SK-N-SH (cell line): ENCODE results near the gene FAM76A. TPM values are rescaled to one million over a fixed set of nuclear protein-coding genes. Genes with fewer than 3 reads are reported as not detected.

Source experiments
- CTCF ChIA-PET: fragments of 300-600, 350-600 bp; formaldehyde crosslinking; extraction: SDS; loops from one replicate; lab custom pipeline; 2021; lab: Yijun Ruan, JAX
- POLR2A ChIA-PET: fragments of 350-600 bp; sonication (Branson Sonifier 250); formaldehyde crosslinking; extraction: SDS; loops from one replicate; lab custom pipeline; 2020; ENCODE audit warnings: antibody characterized with exemption, inconsistent platforms; lab: Yijun Ruan, JAX
- DNase-seq: peaks from one replicate; pipeline ENCODE4 v3.0.0; 2012
- H2AFZ ChIP-seq: fragments of 200-600 bp; sonication (generic); 2 replicates; pipeline ENCODE4 v1.8.1; 2016; ENCODE audit warnings: antibody characterized with exemption, mild to moderate bottlenecking, low read depth
- H3F3A ChIP-seq: fragments of 200-600 bp; sonication (generic); replicated peaks from 2 replicates; pipeline ENCODE3; 2016; ENCODE audit warnings: antibody characterized with exemption, mild to moderate bottlenecking; ENCODE audit not compliant: insufficient read depth
- H3K27ac ChIP-seq, 2 experiments: fragments of 200-500 bp in 1 of 2; fragments of 200-600 bp in 1 of 2; sonication (Bioruptor generic) in 1 of 2; sonication (generic), shearing (Covaris generic) in 1 of 2; 2 replicates each; pipeline versions ENCODE4 v1.5.1 to v1.6.1; 2014 to 2016; ENCODE audit warnings: low read depth in 2 of 2, inconsistent platforms in 1 of 2, low read length in 1 of 2, mild to moderate bottlenecking in 1 of 2, mixed read lengths in 1 of 2
- H3K27me3 ChIP-seq: fragments of 200-600 bp; sonication (generic), shearing (Covaris generic); 2 replicates; pipeline ENCODE4 v1.6.1; 2016; ENCODE audit warnings: mixed run types; ENCODE audit not compliant: insufficient read depth
- H3K36me3 ChIP-seq, 2 experiments: fragments of 200-500 bp in 1 of 2; fragments of 200-600 bp in 1 of 2; sonication (Bioruptor generic) in 1 of 2; sonication (generic) in 1 of 2; replicated peaks in 1 of 2; 2 replicates each; pipeline versions ENCODE3 to v1.5.1; 2014 to 2016; ENCODE audit warnings: low read length in 1 of 2, mild to moderate bottlenecking in 1 of 2; ENCODE audit not compliant: insufficient read depth in 2 of 2, control insufficient read depth in 1 of 2
- H3K4me1 ChIP-seq, 2 experiments: fragments of 200-500 bp in 1 of 2; fragments of 200-600 bp in 1 of 2; sonication (Bioruptor generic) in 1 of 2; sonication (generic), shearing (Covaris generic) in 1 of 2; 2 replicates each; pipeline versions ENCODE4 v1.5.1 to v1.6.1; 2014 to 2016; ENCODE audit warnings: low read depth in 1 of 2, low read length in 1 of 2, mixed run types in 1 of 2; ENCODE audit not compliant: insufficient read depth in 2 of 2, control insufficient read depth in 1 of 2
- H3K4me2 ChIP-seq: fragments of 200-600 bp; sonication (generic), shearing (Covaris generic); 2 replicates; pipeline ENCODE4 v1.6.1; 2017; ENCODE audit warnings: mixed run types
- H3K4me3 ChIP-seq, 2 experiments: fragments of 200-500 bp in 1 of 2; fragments of 200-600 bp in 1 of 2; sonication (Bioruptor generic) in 1 of 2; sonication (generic), shearing (Covaris generic) in 1 of 2; 2 replicates each; pipeline versions ENCODE4 v1.5.1 to v1.8.1; 2014 to 2016; ENCODE audit warnings: low read depth in 2 of 2, inconsistent platforms in 1 of 2, low read length in 1 of 2, mild to moderate bottlenecking in 1 of 2, mixed read lengths in 1 of 2, moderate library complexity in 1 of 2
- H3K79me2 ChIP-seq: fragments of 200-600 bp; sonication (generic); 2 replicates; pipeline ENCODE4 v1.8.1; 2017; ENCODE audit warnings: mild to moderate bottlenecking; ENCODE audit not compliant: insufficient read depth
- H3K9ac ChIP-seq: fragments of 200-600 bp; sonication (generic); 2 replicates; pipeline ENCODE4 v1.6.1; 2017; ENCODE audit warnings: mixed run types
- H3K9me2 ChIP-seq: fragments of 200-600 bp; sonication (generic); 2 replicates; pipeline ENCODE4 v1.6.1; 2017; ENCODE audit warnings: mixed run types
- H3K9me3 ChIP-seq: fragments of 200-600 bp; sonication (generic); 2 replicates; pipeline ENCODE4 v1.6.1; 2017; ENCODE audit warnings: mixed run types, mild to moderate bottlenecking, moderate library complexity
- H4K20me1 ChIP-seq: fragments of 200-600 bp; sonication (generic); 2 replicates; pipeline ENCODE4 v1.6.1; 2017; ENCODE audit warnings: mild to moderate bottlenecking, mixed run types; ENCODE audit not compliant: insufficient read depth
- CTCF ChIP-seq: fragments of 200-600 bp; sonication (generic); IDR thresholded peaks from 2 replicates; pipeline ENCODE4 v1.6.1; 2017; ENCODE audit warnings: antibody characterized with exemption, mild to moderate bottlenecking, moderate library complexity
- ELF1 ChIP-seq: IDR thresholded peaks from 2 replicates; pipeline ENCODE4 v1.4.0; 2012
- FOXM1 ChIP-seq: IDR thresholded peaks from 2 replicates; pipeline ENCODE4 v1.4.0; 2012; ENCODE audit warnings: low read depth, mild to moderate bottlenecking
- GATA2 ChIP-seq: sonication (generic); formaldehyde crosslinking; IDR thresholded peaks from 2 replicates; pipeline ENCODE4 v1.5.0; 2020; ENCODE audit warnings: mild to moderate bottlenecking, missing genetic modification reagents
- JUND ChIP-seq: IDR thresholded peaks from 2 replicates; pipeline ENCODE4 v1.4.0; 2012
- MEF2A ChIP-seq: IDR thresholded peaks from 2 replicates; pipeline ENCODE4 v1.4.0; 2012; ENCODE audit warnings: low read depth, borderline replicate concordance
- PBX3 ChIP-seq: IDR thresholded peaks from 2 replicates; pipeline ENCODE4; 2012
- REST ChIP-seq: IDR thresholded peaks from 2 replicates; pipeline ENCODE4 v1.6.1; 2012; ENCODE audit warnings: mild to moderate bottlenecking, low read depth, low read length, moderate library complexity
- RXRA ChIP-seq: IDR thresholded peaks from 2 replicates; pipeline ENCODE4 v1.4.0; 2012; ENCODE audit warnings: low read depth, mild to moderate bottlenecking, borderline replicate concordance
- SMC3 ChIP-seq: IDR thresholded peaks from 2 replicates; pipeline ENCODE4 v1.6.1; 2012; ENCODE audit warnings: low read depth, low read length, improper control_type of control experiment
- WGBS: methylation state at CpG from one replicate; pipeline ENCODE4 v1.1.6; 2017; ENCODE audit warnings: low lambda C conversion rate; 5-methylcytosine and 5-hydroxymethylcytosine counted together
- polyA plus RNA-seq, 3 experiments: library from polyadenylated mRNA; depleted of rRNA; stranded (reverse); fragments of >200 nt; gene quantifications; 2 replicates each; pipeline ENCODE4 v1.2.3, GENCODE V29; 2012
- TF ChIP-seq, protein P1 (sequence below): IDR thresholded peaks from 2 replicates; pipeline ENCODE4 v1.4.0; 2012; ENCODE audit warnings: low read depth
- TF ChIP-seq, protein P2 (sequence below): fragments of 150-350 bp; IDR thresholded peaks from 2 replicates; pipeline ENCODE4 v1.6.1; 2016; ENCODE audit warnings: mild to moderate bottlenecking, low read depth, low read length
- TF ChIP-seq, protein P3 (sequence below): fragments of 150-350 bp; IDR thresholded peaks from 2 replicates; pipeline ENCODE4 v1.6.1; 2017; ENCODE audit warnings: antibody characterized with exemption, low read length, low read depth, borderline replicate concordance

FAM76A gene
- polyA plus RNA-seq, 1 of the 3 experiments (the other 2 are of a cell fraction): 2.9 TPM

GRCh38 chr1:27752360-27752759 lies 26.6 kb downstream of the FAM76A start:
- Histone ChIP-seq H4K20me1 (no peaks in the 10 kb centered on the region), H2AFZ (no peak overlapping the region), H3K4me2 (no peak overlapping the region), H3K9me3 (no peaks in the 10 kb centered on the region), H3K9ac (no peak overlapping the region), H3K9me2 (no peaks in the 10 kb centered on the region)
- 91% methylated on average over 3 of the region's 3 CpGs for WGBS
- DNase-seq: no peak
- TF ChIP-seq, protein P1, sequence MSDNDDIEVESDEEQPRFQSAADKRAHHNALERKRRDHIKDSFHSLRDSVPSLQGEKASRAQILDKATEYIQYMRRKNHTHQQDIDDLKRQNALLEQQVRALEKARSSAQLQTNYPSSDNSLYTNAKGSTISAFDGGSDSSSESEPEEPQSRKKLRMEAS: no peak
- TF ChIP-seq RXRA (no peak), ELF1 (no peak), REST (no peak), PBX3 (no peak), CTCF (no peak), SMC3 (no peak)
- TF ChIP-seq, all 33 proteins: peak for 0
- Histone ChIP-seq H3K27ac (no peak overlapping the region), H3K4me3 (no peak overlapping the region), H3K79me2 (no peaks in the 10 kb centered on the region), H3K4me1 (no peaks in the 10 kb centered on the region; a peak in 1 of 4 replicates), H3K36me3 (peaks cover 11 to 45% of the 10 kb centered on the region in 2 experiments), H3K27me3 (no peaks in the 10 kb centered on the region), H3F3A (no peaks in the 10 kb centered on the region)
- ChIA-PET POLR2A (no interaction called here), CTCF (interaction anchor here (0.5 to 1.2 kb wide), 4 partner anchors 10 to 153 kb away, joined by 3 to 4 read pairs (median 3); partner anchors contain the start of gene FAM76A)

GRCh38 chr1:27755286-27755685 lies 29.5 kb downstream of the FAM76A start:
- Histone ChIP-seq H3K9me2 (no peaks in the 10 kb centered on the region), H3K79me2 (no peaks in the 10 kb centered on the region), H3K36me3 (peaks cover 5 to 44% of the 10 kb centered on the region in 2 experiments), H3K4me3 (no peak overlapping the region), H3K4me1 (peaks cover 0 to 12% of the 10 kb centered on the region in 2 experiments; a peak in 2 of 4 replicates), H3F3A (peaks cover 4% of the 10 kb centered on the region), H3K27ac (no peak overlapping the region), H3K9ac (no peak overlapping the region), H3K9me3 (no peaks in the 10 kb centered on the region), H3K4me2 (no peak overlapping the region), H2AFZ (no peak overlapping the region), H4K20me1 (no peaks in the 10 kb centered on the region), H3K27me3 (no peaks in the 10 kb centered on the region)
- TF ChIP-seq GATA2: no peak
- TF ChIP-seq, protein P2, sequence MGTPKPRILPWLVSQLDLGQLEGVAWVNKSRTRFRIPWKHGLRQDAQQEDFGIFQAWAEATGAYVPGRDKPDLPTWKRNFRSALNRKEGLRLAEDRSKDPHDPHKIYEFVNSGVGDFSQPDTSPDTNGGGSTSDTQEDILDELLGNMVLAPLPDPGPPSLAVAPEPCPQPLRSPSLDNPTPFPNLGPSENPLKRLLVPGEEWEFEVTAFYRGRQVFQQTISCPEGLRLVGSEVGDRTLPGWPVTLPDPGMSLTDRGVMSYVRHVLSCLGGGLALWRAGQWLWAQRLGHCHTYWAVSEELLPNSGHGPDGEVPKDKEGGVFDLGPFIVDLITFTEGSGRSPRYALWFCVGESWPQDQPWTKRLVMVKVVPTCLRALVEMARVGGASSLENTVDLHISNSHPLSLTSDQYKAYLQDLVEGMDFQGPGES: no peak
- no peak for TF ChIP-seq FOXM1
- no peak for TF ChIP-seq JUND
- TF ChIP-seq MEF2A: no peak
- TF ChIP-seq, protein P3, sequence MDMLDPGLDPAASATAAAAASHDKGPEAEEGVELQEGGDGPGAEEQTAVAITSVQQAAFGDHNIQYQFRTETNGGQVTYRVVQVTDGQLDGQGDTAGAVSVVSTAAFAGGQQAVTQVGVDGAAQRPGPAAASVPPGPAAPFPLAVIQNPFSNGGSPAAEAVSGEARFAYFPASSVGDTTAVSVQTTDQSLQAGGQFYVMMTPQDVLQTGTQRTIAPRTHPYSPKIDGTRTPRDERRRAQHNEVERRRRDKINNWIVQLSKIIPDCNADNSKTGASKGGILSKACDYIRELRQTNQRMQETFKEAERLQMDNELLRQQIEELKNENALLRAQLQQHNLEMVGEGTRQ: no peak
- DNase-seq: no peak
- CTCF ChIA-PET: no interaction called here
- 100% methylated on average over 1 of the region's 1 CpG for WGBS
- POLR2A ChIA-PET: interaction anchor here (1.0 kb wide), 1 partner anchor 18 kb away, joined by 3 read pairs; the partner anchor contains the start of gene STX12
